Activated T-cell treated with anti-CD3 and anti-CD28 coated beads for 24 hours (primary cell): ENCODE data around the gene SIK2.

Experiments used
- DNase-seq: peaks from one replicate; pipeline ENCODE4 v3.0.0-alpha.2; 2020; ENCODE audit warnings: low read depth

The SIK2 gene

DNA sequence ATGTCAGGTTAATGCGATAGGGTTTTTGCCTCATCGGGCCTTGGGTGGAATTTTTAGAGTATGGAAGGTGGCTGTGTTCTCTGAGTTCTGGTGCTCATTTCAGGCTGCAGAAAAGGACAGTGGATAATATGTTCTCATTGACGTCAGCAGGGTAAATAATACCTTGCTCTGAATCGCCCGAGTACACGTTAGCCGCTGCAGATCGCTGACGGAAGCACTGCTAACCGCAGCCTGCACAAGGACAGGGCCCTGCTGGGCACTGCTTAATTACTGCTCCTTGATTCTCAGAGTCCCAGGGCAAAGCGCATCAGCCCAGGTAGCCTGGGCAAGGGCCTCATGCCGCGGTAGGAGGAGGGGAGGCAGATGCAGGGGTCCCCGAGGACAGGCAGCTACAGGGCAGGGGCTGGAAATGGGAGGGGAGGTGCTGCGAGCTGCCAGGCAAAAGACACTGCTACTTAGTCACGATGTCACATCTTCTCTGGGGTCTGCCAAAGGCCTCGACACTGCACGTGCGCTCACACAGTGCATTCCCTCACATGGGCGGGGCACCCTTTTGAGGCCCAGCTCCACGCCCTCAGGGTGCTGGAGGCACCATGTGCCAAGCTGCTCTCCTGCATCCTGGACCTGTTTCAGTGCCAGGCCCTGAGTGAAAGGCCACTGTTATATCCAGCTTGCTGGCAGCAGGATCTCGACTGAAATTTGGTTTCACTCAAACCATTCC, 128.8 kb downstream of the SIK2 start:
- no peak for DNase-seq

DNA sequence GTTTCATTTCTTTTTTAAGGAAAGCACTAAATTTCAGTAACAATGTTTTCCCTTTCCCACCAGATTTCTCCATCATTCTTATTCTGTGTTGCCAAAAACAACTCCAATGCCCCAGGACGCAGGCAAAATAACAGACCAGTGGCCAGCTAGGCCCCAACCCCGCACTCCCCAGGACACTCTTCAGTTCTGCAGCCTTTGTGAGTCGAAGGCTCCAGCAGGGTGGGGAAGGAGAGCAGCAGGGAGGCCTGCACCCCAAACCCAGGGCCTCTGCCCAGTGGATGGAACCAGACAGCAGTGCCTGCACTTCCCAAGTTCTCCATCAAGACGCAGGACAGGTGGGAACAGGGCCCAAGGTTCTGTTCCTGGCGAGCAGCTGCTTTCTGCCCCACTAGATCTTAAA, 129.6 kb downstream of the SIK2 start:
- DNase-seq: no peak

- no peak for DNase-seq
These were observed 130.8 kb downstream of the SIK2 start for GRCh38 chr11:111733016-111733415.

DNA sequence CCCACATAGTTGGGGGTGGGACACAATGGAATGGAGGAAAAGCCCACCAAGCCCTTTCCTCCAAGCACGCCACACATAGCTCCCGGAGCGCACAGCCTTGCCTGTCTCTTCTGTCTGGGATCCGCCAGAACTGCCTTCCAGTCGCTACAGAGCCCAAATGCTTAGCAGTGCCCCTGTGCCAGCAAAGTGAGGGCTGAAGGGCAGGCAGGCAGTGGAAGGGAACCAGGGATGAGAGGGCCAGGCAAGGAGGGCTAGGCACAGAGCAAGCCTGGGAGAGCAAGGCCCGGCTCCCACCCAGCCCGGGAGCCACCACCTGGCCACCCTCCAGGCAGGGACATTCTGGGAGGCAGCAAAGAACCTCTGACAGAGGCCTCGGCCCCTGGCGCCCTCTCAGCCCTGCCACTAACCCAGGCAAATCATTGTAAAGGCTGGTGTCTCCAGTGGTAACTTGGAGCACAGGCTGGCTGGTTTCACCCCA, 131.4 kb downstream of the SIK2 start:
- no peak for DNase-seq

DNA sequence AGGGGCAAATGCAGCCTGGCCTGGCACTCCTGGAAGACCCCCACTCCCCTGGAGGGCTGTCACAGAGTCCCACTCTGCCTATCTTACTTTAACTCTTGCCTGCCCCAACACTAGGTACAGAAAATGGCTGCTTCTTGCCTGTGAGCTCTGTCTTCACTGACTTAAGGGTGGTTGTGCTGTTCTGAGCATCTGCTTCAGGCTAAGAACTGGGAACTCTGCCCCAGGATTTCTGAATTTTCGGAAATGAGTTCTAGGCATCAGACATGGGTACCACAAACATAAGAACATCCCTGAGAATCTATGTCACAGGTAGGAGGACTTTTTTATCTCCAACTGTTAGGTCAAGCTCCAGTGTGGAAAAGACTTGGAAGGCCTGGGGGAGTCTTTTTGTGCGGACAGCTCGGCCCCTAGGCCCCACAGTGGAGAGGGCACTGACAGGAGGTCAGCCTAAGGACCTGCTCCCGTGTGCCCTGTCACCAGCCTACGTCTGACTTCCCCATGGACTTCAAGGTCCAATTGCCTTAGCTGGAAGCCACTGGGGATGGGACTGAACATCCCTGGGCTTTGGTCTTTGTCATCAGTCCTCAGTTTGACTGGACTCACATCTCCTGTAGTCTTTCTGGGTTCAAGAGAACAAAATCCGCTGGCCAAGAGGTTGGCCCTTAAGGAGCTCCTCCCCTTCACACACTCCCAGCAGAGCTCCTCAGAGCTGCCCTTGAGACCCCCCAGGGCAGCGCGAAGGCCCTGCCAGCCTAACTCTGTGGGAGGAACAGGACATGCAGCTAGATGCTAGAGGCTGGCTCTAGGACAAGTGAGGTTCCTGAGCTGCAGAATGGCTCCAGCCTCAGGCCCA, 132.1 kb downstream of the SIK2 start:
- DNase-seq: no peak

GRCh38 chr11:111734954-111735261, 132.7 kb downstream of the SIK2 start:
- no peak for DNase-seq

DNA sequence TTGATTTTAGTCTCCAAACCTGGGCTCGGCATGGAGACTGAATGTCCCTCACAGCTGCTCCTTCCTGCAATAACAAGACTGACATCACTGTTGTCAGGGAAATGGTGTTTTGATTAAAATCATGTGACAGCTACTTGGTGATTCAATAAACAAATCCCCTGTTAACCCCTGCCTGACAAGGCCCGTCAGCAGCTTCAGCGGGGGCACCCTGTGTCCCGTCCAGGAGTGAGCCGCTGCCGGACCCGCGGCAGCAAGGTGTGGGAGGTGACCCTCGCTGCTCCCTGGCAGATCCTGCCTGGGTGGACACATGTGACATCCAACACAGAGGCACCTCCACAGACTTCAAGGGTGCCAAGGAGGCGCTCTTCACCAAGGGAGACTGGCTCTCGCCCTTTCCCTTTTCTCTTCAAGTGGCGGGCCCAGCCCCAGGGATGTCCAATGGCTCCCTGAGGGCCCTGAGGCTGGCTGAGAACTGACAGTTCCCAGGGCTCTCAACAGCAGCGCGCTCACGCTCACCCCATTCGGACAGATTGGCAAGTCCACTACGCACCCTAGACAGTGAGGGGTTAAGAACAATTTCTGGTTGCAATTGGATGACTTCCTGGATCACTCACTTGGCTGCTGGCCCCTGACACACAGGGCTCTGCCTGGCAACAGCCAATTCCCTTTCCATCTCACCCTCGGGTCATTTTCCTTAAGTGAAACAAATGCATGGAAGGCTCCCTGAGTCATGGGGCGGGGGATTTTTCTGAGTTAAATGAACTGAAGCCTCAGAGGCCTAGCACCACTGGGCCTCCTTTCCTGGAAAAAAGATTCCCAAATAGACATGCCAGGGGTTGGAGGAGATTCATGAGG, 133.2 kb downstream of the SIK2 start:
- no peak for DNase-seq

DNA sequence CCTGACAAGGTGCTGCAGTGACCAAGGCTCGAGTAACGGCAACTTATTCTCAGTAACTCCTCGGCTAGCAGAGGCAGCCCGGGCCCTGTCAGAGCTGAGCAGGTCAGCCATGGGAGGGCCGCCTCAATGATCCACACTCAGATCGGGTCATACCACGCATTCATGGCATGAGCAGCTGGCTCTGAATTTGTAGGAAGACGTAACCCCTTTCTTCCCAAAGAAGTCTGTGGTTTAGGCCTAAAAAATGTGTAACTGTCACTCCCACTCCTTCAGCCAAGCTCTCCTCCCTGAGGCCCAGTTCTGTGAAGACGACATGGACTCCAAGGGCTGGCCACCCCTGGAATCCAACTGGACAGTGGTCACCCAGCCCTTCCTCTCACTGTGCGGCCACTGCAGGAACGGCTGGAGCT, 133.9 kb downstream of the SIK2 start:
- no peak for DNase-seq

GRCh38 chr11:111736621-111737443, 134.6 kb downstream of the SIK2 start:
- no peak for DNase-seq

- DNase-seq: no peak
These were observed 135.4 kb downstream of the SIK2 start for GRCh38 chr11:111737444-111738210.

DNA sequence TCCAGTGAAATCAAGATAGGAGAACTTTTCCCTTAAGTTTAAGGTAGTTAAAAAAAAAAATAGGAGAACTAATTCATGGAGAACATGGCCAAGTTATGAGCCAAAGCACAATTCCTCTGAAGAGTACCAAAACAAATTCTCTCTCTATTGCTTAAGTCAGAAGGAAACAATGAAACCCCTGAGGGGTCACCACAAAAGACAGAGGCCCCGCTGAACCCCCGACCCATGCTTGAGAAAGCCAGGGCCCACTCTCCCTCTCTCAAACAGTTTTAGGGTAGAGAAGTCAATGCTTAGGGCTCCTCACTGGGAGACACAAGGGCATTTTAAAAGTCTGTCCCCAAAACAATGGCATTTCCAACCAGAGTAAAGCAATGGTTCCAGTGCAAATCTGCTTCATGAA, 137.1 kb downstream of the SIK2 start:
- DNase-seq: no peak

GRCh38 chr11:111741751-111742150, 139.5 kb downstream of the SIK2 start:
- no peak for DNase-seq

- DNase-seq: no peak
These were observed 141.5 kb downstream of the SIK2 start for GRCh38 chr11:111743700-111744099.

GRCh38 chr11:111745719-111746504, 143.7 kb downstream of the SIK2 start:
- no peak for DNase-seq

GRCh38 chr11:111748035-111748804, 146.0 kb downstream of the SIK2 start:
- no peak for DNase-seq

GRCh38 chr11:111749646-111750045, 147.4 kb downstream of the SIK2 start:
- DNase-seq: no peak

- no peak for DNase-seq
These were observed 153.8 kb downstream of the SIK2 start for GRCh38 chr11:111756097-111756496.

GRCh38 chr11:111759376-111759775, 157.1 kb downstream of the SIK2 start:
- DNase-seq: no peak

DNA sequence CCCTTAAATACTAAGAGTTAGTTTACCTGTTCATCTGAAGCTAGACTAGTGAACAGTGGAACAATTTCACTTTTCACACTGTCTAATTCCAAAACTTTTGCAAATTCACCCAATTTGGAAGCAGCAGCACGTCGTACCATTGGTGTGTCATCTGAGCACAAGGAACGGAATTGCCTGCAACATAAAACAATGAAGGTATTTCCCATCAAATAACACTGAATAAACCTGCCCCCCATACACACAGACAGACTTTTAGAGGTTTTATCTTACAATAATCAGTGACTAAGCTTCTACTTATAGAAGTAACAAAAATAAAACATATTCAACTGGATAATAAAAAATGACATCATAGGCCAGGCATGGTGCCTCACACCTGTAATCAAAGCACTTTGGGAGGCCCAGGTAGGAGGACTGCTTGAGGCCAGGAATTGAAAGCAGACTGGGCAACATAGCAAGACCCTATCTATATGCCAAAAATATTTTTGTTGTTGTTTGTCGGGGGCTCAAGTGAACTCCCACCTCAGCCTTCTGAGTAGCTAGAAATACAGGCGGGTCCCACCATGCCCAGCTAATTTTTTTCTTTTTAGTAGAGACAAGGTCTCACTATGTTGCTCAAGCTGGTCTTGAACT, 157.6 kb downstream of the SIK2 start:
- DNase-seq: no peak
